Upper lobe of left lung (tissue), 6 donors: Measurements from ENCODE around the gene NOP9. TPM values are rescaled to one million over a fixed set of nuclear protein-coding genes. Genes with fewer than 3 reads are reported as not detected.
A peak's percentile ranks its signal among the peaks of the same experiment; 100 is the strongest.

ENCODE experiments used
- ATAC-seq, 2 donors: fragments of 200-7000 bp; cut with Tn5 transposase; one replicate each; pipeline ENCODE4 v1.9.1; 2022; ENCODE audit warnings: mild to moderate bottlenecking in 2 of 2, moderate library complexity in 2 of 2; ENCODE audit not compliant: low FRiP score in 2 of 2
- DNase-seq, 2 donors: peaks; one replicate each; pipeline ENCODE4 v3.0.0-alpha.2; 2019 to 2020
- H3K27ac ChIP-seq, 4 donors: fragments of 200-600 bp; sonication (generic); one replicate each; pipeline ENCODE4 v1.5.1; 2016 to 2019
- H3K27me3 ChIP-seq, 4 donors: fragments of 200-600 bp; sonication (generic); one replicate each; pipeline ENCODE4 v1.5.1; 2017 to 2019
- H3K36me3 ChIP-seq, 4 donors: fragments of 200-600 bp; sonication (generic); one replicate each; pipeline ENCODE4 v1.5.1; 2016 to 2019
- H3K4me1 ChIP-seq, 4 donors: fragments of 200-600 bp; sonication (generic); one replicate each; pipeline ENCODE4 v1.5.1; 2018 to 2019
- H3K4me3 ChIP-seq, 4 donors: fragments of 200-600 bp; sonication (generic); one replicate each; pipeline ENCODE4 v1.5.1; 2017 to 2019; ENCODE audit warnings: mild to moderate bottlenecking in 2 of 4, moderate library complexity in 1 of 4
- H3K9me3 ChIP-seq, 4 donors: fragments of 200-600 bp; sonication (generic); one replicate each; pipeline ENCODE4 v1.5.1; 2018 to 2019
- EP300 ChIP-seq, 4 donors: sonication (generic); formaldehyde crosslinking; IDR thresholded peaks; one replicate each; pipeline ENCODE4 v1.5.1; 2017; ENCODE audit warnings: antibody characterized with exemption in 4 of 4, control low read depth in 2 of 4
- POLR2A ChIP-seq, 4 donors: fragments of 450-650 bp; IDR thresholded peaks; one replicate each; pipeline ENCODE4 v1.5.1; 2016 to 2017; ENCODE audit warnings: antibody characterized with exemption in 4 of 4, mild to moderate bottlenecking in 2 of 4
- POLR2AphosphoS5 ChIP-seq, 2 donors: sonication (generic); formaldehyde crosslinking; IDR thresholded peaks; one replicate each; pipeline ENCODE4 v1.5.1; 2017; ENCODE audit warnings: antibody characterized with exemption in 2 of 2
- WGBS, 2 donors: methylation state at CpG; one replicate each; pipeline ENCODE4 v1.1.5; 2017 to 2018; 5-methylcytosine and 5-hydroxymethylcytosine counted together
- total RNA-seq, 6 donors: library from RNA; depleted of rRNA in 4 of 6; stranded (reverse); fragments of >200 nt in 4 of 6; gene quantifications; one replicate each; pipeline versions ENCODE4 v1.1.0 to v1.2.1, GENCODE V29; 2016 to 2021
- TF ChIP-seq, protein P1 (sequence below), 6 experiments: fragments of 450-650 bp in 4 of 6; fragments of 200-600 bp in 2 of 6; sonication (generic) in 2 of 6; IDR thresholded peaks; one replicate each; pipeline ENCODE4 v1.5.1; 2016 to 2019; ENCODE audit warnings: antibody characterized with exemption in 6 of 6
- donor health status: DM: no; HTN: no; CAD: no; lungs with moderate emphysema.
- donor health status: DM: no; HTN: yes; CAD: no; lungs with severe emphysema.

NOP9 gene
- total RNA-seq, 6 donors from 2014 or later = 13.3 to 31.4 (median 22.6) TPM

GRCh38 chr14:24343795-24344660 lies 44.4 kb downstream of the NOP9 start:
- peaks cover 4 to 13% (median 8%) of the 10 kb centered on the region in 4 donors for H3K4me1 ChIP-seq
- no peak overlapping the region for H3K4me3 ChIP-seq
- no peak overlapping the region for H3K27ac ChIP-seq
- TF ChIP-seq, protein P1, sequence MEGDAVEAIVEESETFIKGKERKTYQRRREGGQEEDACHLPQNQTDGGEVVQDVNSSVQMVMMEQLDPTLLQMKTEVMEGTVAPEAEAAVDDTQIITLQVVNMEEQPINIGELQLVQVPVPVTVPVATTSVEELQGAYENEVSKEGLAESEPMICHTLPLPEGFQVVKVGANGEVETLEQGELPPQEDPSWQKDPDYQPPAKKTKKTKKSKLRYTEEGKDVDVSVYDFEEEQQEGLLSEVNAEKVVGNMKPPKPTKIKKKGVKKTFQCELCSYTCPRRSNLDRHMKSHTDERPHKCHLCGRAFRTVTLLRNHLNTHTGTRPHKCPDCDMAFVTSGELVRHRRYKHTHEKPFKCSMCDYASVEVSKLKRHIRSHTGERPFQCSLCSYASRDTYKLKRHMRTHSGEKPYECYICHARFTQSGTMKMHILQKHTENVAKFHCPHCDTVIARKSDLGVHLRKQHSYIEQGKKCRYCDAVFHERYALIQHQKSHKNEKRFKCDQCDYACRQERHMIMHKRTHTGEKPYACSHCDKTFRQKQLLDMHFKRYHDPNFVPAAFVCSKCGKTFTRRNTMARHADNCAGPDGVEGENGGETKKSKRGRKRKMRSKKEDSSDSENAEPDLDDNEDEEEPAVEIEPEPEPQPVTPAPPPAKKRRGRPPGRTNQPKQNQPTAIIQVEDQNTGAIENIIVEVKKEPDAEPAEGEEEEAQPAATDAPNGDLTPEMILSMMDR (IDR thresholded peaks at IDR 0.05) = no peak
- TF ChIP-seq POLR2A (IDR thresholded peaks at IDR 0.05) = no peak
- no peak for TF ChIP-seq POLR2AphosphoS5 (IDR thresholded peaks at IDR 0.05)
- no peak for TF ChIP-seq EP300 (IDR thresholded peaks at IDR 0.05)
- DNase-seq (no peak), ATAC-seq (no peak)
- H3K27me3 ChIP-seq = no peaks in the 10 kb centered on the region
- H3K36me3 ChIP-seq = no peaks in the 10 kb centered on the region
- WGBS, 2 donors = 79 to 82% methylated on average over 7 of the region's 7 CpGs
- no peaks in the 10 kb centered on the region for H3K9me3 ChIP-seq

DNA sequence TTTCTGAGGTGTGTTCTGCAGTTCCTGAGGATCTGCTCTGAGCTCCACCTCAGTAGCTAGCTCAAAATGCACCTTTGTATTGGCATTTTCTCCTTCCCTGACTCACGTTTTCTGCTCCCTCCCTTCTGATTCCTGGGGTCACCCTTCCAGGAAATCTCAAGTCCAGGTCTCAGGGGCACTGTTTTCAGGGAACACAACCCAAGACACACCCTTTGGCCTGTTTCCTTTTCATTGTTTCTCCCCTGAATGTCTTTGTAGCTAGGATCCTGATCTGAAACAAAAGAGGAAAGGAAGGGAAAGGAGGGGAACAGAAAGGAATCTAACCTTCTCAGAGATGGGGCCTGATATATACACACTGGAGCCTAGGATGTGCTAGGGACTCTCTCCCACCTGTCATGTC lies 47.5 kb downstream of the NOP9 start:
- ATAC-seq = no peak
- WGBS, 2 donors = 30 to 50% methylated on average over 1 of the region's 1 CpG
- Histone ChIP-seq H3K27me3 (no peaks in the 10 kb centered on the region), H3K4me1 (peaks cover 4 to 11% (median 8%) of the 10 kb centered on the region in 4 donors), H3K27ac (peak overlapping the region in 2 of 4 donors; percentile 38 to 59), H3K4me3 (no peak overlapping the region), H3K9me3 (no peaks in the 10 kb centered on the region), H3K36me3 (no peaks in the 10 kb centered on the region)
- TF ChIP-seq EP300 (IDR thresholded peaks at IDR 0.05) (no peak), POLR2A (IDR thresholded peaks at IDR 0.05) (no peak), POLR2AphosphoS5 (IDR thresholded peaks at IDR 0.05) (no peak)
- TF ChIP-seq, protein P1 (IDR thresholded peaks at IDR 0.05) = no peak
- DNase-seq = no peak

DNA sequence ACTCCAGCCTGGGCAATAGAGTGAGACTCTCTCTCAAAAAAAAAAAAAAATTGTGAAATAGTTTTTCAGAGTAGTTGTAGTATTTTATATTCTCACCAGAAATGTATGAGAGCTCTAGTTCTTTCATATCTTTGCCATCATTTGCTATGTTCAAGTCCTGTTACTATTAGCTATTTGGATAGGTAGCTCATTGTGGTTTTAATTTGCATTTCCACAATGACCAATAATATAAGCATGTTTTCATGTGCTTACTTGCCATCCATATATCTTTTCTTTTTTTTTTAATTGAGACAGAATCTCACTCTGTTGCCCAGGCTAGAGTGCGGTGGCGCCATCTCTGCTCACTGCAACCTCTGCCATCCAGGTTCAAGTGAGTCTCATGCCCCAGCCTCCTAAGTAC lies 48.5 kb downstream of the NOP9 start:
- Histone ChIP-seq H3K27me3 (no peaks in the 10 kb centered on the region), H3K9me3 (no peaks in the 10 kb centered on the region), H3K36me3 (no peaks in the 10 kb centered on the region), H3K4me1 (peaks cover 4 to 17% (median 10%) of the 10 kb centered on the region in 4 donors), H3K4me3 (no peak overlapping the region), H3K27ac (no peak overlapping the region)
- TF ChIP-seq POLR2AphosphoS5 (IDR thresholded peaks at IDR 0.05) (no peak), POLR2A (IDR thresholded peaks at IDR 0.05) (no peak), EP300 (IDR thresholded peaks at IDR 0.05) (no peak)
- TF ChIP-seq, protein P1 (IDR thresholded peaks at IDR 0.05) = no peak
- ATAC-seq = no peak
- 92 to 100% methylated on average over 2 of the region's 2 CpGs for WGBS, 2 donors
- DNase-seq = no peak

GRCh38 chr14:24349742-24350141 lies 50.1 kb downstream of the NOP9 start:
- ATAC-seq = no peak

More at GRCh38 chr14:24349742-24350141, 50.1 kb downstream of the NOP9 start:
- H3K9me3 ChIP-seq = no peaks in the 10 kb centered on the region
- TF ChIP-seq, protein P1 (IDR thresholded peaks at IDR 0.05) = no peak
- TF ChIP-seq EP300 (IDR thresholded peaks at IDR 0.05) (no peak), POLR2A (IDR thresholded peaks at IDR 0.05) (no peak), POLR2AphosphoS5 (IDR thresholded peaks at IDR 0.05) (no peak)
- no peak for DNase-seq
- H3K27ac ChIP-seq = no peak overlapping the region
- no peak overlapping the region for H3K4me3 ChIP-seq
- H3K4me1 ChIP-seq = peaks cover 8 to 21% (median 13%) of the 10 kb centered on the region in 4 donors
- H3K27me3 ChIP-seq = no peaks in the 10 kb centered on the region
- no peaks in the 10 kb centered on the region for H3K36me3 ChIP-seq
- 80 to 82% methylated on average over 5 of the region's 5 CpGs for WGBS, 2 donors
